IPS-NIHi7 (cell line): ENCODE measurements around the gene CCT7.
"Not testable (repeated sequence)": the region's sequence is repeated elsewhere in the genome, so short reads cannot be mapped to it uniquely, and the experiment has no call there.

Experiments
- DNase-seq: peaks from one replicate; pipeline ENCODE4 v3.0.0; 2012; ENCODE audit warnings: mixed read lengths; ENCODE audit errors: extremely low spot score

The CCT7 gene

DNA sequence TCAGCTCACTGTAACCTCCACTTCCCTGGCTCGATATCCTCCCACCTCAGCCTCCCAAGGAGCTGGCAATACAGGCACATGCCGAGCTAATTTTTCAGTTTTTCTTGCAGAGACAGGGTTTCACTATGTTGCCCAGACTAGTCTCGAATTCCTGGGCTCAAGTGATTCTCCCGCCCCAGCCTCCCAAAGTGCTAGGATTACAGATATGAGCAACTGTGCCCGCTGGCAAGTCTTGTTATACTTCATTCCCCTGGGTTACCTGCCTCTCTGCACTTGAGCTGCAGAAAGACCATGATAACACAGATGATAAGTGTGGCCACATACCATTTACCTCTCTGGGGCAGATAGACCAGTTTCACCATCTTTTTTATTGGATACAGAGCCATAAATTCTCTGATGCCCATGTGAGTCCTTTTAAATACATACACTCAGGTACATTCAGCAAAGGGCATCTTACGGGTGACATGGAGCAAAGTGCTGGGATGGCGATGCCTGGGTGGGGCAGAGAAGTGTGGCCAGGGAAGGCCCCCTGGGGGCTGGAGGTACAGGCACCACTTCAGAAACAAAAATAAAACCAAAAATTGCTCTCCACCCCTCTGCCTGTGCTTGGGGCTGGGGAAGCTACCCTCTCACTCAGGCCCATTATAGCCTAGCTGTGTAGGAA lies 20.4 kb downstream of the CCT7 start:
- no peak for DNase-seq

DNA sequence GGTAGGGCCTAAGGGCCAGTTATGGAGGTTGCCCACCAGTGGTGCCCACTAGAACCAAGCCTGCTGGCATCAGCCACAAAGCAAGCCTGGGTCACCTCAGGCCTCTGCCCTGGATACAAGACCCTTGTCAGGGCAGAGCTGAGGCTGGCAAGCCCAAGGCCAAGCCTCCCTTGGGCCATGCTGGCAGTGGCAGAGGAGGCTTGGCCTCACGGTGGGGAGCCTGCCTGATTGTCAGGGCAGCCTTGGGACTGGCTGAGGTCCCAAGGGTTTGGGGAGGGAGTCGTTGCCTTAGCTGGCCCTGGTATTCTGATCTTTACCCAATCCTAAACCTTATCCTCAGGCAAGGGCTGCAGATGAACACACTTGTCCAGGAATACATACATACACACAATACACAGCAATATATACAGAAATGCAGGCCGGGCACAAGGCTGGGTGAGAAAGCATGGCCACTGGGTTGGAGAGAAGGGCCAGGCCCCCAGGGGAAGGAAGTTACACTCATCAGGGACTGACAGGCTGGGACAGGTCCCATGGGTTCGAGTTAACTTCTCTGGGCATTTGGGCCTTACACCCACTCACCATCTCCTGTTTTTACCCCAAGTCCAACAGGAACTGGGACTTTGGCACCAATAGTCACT lies 21.0 kb downstream of the CCT7 start:
- no peak for DNase-seq

DNA sequence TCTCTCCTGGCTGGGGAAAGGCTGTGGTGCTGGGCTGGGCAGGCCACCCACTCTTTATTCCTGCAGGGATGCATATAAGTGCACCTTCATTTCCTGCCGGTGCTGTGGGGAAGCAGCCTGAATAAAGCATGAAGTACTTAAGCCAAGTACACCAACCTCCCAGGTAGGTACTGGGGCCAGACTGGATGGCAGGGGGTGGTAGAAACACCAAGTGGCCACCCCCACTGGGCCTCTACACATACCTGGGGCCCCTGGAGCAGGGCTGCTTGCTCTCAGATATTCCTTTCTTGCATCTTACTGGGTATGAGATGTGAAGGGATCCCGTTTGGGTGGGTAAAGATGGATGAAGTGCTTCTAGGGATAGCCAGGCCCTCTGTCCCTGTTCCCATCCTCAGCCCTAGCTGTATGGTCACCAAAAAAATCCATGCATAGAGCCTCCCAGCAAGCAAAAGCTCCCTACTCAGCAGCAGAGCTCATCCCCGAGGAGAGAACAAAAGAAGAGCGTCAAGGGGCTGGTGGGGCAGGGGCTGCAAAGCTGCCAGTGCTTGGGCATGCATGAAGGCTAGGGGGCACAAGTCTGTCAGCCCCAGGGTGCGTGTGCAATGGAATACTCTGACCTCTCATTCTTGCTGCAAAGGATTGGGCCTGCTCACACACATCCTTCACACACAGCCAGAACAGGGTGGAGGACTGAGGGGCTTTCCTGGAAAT lies 22.0 kb downstream of the CCT7 start:
- DNase-seq: no peak

DNA sequence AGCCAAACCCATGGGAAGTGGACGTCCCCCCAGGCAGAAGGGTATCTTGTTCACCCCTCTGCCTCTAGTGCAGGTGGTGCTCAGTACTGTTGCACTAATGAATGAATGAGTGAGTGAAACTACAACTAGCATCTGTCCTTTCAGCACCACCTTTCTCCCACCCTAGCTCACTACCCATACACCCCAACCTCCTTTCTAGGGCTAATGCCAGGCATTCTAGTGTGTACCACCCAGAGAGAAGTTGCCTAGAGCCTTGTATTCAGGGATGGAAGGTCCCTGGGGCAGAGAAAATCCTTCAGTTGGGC lies 22.5 kb downstream of the CCT7 start:
- DNase-seq: no peak

DNA sequence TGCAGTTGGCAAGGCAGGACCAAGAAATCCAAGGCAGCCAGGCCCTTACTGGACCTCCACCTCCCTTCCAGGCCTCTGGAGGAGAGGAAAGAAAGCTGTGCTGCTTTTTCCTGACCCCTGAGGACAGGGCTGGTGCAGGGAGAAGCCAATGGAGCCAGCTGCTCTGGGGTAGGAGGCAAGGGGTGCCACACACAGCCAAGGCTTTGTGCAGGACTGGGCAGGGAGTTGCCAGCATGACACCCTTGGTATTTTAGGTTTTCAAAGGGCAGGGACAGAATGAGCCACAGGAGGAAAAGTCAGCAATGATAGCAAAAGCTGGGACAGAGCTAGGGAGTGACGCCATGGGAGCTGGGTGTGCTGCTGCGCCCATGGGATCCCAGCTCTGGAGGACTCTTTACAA lies 22.9 kb downstream of the CCT7 start:
- no peak for DNase-seq

DNA sequence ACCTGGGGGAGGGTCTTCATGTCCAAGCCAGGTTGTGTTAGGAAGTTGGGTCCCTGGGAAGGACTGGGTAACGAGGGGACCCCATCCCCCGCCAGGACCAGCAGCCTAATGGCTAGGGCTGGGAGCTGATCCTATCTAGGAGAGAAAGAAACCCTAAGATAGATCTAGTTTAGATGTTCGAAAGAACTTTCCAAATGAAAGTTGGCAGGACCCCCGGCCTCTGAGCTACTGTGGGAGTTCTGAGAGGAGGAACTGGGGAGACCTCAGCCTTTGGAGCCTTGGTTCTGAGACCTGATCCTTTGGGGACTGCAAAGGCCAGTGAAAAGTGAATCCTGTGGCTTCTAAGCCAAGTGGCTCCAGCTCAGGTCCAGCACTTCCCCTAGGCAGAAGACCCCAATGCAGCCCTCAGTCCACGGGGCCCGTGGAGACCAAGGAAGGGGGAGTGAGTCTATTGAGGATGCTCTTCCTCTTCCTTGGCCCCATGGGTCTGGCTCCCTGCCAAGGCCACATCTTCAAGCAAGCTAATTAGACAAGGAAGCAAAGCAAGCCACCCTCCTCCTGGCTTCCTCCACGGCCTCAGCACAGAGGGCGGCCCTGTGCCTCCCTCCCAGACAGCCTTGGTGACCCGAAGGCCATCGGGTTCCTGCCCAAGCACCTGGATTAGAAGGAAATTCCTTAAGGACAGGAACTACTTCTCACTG lies 23.5 kb downstream of the CCT7 start:
- DNase-seq: no peak

DNA sequence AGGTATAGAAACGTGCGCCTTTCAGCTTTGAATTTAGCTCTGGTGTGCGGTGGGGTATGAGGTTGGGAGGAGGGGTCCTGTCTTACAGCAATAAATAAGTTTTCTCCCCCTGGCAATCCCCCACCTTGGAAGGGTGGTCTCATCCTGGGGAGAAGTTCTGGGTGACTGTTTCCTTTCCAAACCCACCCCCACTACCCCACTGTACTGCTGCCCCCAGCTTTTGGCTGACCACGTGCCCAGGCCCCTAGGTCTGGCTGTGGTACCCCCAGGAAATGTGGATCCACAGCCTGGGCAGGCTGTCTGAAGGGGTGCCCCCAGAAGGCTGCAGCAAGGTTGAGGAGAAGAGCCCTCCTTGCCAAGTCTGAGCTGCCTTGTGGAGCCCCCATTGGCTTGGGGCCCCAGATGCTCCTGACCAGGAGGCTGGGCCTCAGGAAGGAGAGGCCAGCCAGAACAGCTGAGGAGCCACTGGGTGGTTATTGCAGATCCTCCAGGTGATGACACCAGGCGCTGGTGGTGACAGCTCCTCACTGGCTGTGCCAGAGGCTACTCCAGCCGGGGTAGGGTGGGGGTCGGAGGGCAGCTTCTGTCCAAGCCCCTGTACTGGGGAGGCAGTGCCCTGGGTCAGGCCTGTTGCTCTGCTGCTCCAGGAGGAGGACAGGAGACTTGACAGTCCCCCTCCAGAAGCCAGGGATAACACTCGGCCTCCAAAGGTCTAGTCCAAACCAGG lies 24.2 kb downstream of the CCT7 start:
- no peak for DNase-seq

DNA sequence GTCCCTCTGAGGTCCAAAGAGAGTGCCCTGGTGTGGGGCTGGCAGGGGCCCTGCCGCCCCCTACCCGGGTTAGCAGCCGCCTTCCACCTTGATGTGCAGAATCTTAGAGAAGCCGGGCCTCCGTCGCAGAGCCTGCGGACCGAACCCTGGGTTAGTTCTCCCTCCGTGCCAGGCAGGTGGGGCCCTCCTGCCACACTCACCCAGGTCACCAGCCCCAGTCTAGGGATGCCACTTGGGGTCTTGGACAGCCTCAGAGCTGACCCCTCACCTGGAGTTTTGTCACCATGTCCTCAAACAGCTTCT lies 24.8 kb downstream of the CCT7 start:
- DNase-seq: no peak

DNA sequence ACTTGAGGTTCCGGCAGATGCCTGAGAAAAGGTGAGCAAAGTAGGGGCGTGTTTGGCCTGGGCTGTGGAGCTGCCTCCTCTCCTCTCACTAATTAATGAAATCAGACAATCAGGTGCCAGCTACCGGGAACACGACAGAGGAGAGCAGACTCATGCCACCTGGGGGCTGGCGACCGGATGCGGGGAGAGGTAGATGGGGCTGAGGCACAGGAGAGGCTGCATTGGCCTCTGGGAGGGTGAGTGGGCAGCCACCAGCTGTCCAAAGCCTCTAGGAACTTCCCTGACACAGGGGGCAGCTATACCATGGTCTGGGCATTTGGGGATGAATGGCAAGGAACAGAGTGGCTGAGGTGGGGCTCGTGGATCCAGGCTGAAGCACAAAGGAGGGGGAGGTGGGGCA lies 25.2 kb downstream of the CCT7 start:
- no peak for DNase-seq

DNA sequence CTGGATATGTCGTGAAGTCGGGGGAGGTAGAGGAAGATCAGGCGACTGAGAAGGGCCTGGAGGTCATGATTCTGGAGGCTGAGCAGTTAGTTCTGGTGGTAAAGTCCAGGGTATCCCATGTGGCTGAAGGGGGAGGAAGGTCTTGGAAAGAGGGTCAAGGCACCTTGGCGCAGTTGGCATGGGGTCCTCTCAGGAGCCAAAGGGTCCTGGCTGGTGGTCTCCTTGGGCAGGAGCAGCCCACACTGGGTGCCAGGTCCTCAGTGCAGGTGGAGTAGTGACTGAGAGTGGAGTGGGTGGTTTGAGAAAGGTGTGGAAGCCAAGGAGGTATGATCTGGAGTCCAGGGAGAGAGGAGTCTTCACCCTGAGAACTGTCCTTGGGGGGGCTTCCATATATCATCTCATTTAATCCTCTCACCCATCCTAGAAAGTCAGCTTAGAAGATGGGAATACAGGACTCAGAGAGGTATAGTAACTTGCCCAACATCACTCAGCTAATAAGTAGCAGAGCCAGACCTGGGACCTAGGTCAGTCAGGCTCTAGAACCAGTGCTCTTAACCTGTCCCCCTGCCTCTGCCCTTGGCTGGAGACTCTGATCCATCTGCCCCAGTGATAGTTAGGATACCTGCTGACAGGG lies 25.7 kb downstream of the CCT7 start:
- no peak for DNase-seq

DNA sequence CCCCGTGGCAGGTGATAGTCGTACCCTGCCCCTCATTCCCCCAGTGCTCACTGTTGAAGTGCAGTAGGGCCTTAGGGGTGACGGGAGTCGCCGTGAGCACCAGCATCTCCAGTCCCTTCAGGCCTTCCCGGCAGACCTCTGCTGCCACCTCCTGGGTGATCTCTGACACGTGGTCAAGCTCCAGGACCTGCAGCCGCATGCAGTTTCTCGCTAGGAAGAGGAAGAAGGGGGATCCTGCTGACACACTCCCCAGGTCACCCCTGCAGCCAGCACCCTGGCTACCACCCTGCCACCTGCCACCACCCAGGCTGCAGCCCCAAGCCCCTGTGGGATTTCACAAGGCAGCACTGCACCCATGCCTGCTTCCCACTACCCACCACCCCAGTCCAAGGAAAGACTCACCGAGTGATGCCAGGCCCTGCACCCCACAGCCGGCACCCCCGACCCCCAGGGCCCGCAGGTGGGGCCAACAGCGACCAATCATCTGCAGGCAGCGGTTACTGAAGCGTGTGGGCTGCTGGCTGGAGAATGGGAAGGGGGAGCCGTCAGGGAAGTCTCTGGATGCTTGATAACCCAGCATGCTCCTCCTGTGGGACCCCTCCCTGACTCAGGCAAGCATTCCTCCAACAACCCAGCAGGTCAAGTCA lies 26.4 kb downstream of the CCT7 start:
- peak; percentile 88 for DNase-seq

DNA sequence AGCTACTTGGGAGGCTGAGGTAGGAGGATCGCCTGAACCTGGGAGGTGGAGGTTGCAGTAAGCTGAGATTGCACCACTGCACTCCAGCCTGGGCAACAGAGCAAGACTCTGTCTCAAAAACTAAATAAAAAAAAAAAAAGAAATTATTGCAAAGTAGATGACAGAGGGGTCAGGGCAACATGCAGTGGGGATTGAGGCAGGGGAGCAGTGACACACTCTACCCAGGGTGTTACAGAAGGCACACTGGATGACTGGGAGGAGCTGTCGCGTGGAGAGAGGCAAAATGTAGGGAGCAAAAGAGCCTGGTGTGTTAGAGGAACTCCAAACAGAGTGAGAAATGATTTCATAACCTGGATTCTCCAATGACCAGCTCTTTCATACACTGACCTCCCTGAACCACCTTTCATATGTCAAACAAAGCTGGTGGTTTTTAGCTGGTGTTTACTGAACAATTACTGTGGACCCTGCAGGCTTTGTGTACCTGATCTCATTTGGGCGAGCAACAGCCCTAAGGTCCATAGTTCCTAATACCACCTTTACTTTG lies 28.1 kb downstream of the CCT7 start:
- no peak for DNase-seq

DNA sequence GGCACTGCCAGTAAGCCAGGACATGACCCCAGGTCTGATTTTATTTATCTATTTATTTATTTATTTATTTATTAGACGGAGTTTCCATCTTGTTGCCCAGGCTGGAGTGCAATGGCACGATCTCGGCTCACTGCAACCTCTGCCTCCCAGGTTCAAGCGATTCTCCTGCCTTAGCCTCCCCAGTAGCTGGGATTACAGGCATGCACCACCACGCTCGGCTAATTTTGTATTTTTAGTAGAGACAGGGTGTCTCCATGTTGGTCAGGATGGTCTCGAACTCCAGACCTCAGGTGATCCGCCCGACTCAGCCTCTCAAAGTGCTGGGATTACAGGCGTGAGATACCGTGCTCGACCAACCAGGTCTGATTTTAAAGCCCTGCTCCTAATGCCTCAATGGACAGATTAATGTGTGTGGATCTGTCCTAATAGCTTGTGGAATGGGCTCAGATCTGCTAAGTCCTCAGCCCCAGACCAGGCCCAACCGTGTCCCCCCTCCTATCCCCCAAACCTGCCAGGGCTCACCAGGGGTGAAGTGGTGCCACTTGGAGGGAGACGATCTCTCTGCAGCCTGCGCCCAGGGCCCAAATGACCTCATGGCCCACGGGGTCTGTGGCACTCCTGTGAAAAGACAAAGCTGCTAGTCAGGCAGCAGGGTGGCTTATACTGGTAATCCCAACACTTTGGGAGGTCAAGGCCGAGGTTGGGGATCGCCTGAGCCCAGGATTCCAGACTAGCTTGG lies 28.8 kb downstream of the CCT7 start:
- not testable (repeated sequence) for DNase-seq

DNA sequence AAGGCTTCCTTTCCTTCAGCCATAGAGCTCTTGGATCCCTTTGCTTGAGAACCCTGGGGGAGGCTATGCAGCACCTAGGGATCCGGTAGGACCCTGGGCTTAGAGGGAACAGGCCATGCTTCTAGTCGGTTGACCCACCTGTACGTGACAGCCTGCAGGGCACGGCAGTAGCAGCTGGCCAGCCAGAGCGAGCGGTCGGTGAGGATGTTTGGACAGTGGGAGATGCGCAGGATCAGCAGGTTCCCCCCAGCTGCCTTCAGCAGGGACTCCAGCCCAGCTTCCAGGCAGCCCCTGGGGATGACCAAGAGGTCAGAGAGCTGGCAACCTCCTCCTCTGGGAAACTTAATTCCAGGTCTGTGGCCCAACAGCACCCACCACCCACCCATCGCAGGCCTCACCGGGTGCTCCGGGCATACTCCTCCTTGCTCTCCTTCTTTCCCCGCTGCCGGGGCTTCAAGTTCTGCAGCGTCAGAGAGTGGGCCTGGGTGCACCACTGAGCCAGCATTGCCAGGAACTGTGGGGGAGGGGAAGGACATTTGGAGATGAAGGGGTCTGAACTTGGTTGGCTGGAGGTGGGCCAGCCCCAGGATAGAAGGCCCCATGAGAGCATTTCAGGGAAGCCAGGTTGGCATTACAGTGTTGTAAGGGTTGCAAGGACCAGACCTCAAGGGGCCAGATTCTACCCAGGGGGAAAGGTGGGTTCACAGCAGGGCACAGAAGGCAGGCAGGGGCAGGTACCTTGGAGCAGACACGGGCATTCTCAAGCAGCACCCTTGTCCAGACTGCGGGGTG lies 29.6 kb downstream of the CCT7 start:
- DNase-seq: no peak

DNA sequence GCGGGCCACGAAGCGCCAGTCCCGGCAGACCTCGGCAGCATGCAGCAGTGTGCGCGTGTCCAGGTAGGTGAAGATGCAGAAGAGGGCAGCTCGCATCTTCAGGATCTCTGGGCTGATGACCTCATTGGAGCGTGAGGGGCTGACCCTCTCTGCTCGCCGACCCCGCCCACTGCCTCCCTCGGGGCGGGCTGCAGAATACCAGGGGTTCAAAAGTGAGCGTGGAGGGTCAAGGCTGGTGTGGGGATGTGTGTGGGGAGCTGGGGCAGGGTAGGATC lies 30.2 kb downstream of the CCT7 start:
- DNase-seq: no peak

DNA sequence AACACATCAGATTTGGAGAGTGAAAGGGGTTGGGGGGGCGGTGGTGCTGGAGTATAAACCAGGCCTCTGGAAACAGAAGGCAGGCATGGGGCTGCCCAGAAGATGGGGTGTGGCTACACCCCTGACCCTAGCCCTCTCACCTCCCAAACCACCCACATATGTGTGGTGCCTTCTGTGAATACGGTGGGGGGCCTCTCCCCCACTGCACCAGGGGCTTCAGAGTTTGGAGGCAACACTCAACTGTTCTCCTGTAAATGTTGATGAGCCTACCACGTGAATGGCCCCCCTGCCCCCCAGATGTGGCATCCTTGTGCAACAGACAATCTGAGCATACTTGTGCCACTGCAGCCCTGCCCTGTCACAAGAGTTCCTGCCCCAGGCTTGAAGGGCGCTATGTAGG lies 30.7 kb downstream of the CCT7 start:
- no peak for DNase-seq

DNA sequence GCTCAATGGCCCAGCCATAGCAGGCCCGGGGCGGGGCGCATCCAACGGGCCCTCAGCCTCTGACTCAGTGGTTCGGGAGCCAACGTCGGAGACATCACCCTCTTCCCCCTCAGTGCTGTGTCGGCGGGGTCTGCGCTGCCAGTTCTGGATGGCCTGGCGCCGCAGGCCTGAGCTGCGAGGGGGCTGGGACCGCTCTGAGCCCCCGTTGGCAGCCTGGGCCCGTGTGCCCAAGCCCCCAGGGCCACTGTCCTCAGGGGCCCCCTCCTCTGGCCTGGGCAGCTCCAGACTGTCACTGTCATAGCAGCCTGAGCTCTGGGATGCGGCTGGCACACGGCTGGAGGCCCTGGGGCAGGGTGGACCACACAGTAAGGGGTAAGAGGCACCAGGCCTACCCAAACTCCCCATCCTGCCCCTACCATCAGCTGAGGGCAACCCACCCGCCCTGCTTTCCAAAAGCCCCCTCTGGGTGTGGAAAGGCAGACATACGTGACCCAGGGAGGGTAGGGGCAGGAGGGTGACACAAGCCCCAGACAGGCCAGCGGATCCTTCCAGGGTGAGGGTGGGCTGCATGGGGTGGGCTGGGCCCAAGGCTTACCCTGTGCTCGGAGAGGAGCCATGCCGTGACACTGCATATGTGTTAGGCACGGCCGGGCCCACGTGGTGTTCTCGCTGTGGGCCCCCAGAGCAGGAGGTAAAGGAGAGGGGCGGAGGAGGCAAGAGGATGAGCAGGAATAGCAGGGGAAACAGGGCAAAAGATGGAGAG lies 31.4 kb downstream of the CCT7 start:
- no peak for DNase-seq

DNA sequence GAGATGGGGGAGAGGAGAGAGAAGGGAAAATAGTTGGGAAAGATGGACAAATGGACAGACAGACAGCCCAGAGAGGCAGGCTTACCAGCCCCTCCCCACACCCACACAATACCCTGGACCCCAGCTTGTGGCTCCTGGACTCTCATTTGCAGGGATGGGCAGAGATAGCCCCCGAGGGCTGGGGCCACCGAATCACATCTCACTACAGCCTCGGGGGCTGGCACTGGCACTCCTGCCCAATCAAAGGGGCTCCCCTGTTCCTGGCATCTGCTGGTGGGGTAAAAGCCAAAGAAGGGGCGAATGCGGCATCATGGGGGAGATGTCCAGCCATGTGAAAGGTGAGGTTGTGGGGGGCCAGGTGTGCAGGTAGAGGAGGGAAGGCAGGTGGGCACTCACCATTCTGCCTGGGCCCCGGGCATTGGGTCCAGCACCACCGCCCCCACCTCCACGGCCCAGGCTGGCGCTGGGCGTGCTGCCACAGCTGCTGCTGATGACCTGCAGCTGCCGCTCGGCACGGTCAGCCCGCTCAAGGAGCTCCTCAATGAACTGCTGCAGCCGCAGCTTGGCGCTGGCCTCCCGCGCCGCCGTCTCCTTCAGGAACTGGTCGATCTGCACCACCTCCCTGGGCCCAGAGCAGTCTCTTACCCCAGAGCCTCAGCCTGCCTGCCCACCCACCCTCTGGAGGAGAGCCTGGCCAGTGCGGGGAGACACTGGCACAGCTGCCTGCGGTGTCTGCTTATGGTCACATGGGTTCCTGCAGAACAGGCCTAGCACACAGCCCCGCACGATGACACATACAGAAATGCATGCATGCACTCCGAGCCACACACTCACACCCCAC lies 32.2 kb downstream of the CCT7 start:
- DNase-seq: no peak
